ENCODE data around the gene BRCA1.
"Not testable (repeated sequence)": the region's sequence is repeated elsewhere in the genome, so short reads cannot be mapped to it uniquely, and the experiment has no call there.

The BRCA1 gene

DNA sequence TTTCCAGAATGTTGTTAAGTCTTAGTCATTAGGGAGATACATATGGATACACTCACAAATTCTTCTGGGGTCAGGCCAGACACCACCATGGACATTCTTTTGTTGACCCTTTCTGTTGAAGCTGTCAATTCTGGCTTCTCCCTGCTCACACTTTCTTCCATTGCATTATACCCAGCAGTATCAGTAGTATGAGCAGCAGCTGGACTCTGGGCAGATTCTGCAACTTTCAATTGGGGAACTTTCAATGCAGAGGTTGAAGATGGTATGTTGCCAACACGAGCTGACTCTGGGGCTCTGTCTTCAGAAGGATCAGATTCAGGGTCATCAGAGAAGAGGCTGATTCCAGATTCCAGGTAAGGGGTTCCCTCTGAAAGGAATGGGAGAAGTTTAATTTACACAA is 54.3 kb downstream of the BRCA1 start:
- no peak for FAIRE-seq
- DNase-seq (ENCODE audit: insufficient read length, low spot score): no peak

- FAIRE-seq: no peak
- DNase-seq (ENCODE audit: insufficient read length, low spot score): no peak
Measured at GRCh38 chr17:43070257-43070656, 54.9 kb downstream of the BRCA1 start.

DNA sequence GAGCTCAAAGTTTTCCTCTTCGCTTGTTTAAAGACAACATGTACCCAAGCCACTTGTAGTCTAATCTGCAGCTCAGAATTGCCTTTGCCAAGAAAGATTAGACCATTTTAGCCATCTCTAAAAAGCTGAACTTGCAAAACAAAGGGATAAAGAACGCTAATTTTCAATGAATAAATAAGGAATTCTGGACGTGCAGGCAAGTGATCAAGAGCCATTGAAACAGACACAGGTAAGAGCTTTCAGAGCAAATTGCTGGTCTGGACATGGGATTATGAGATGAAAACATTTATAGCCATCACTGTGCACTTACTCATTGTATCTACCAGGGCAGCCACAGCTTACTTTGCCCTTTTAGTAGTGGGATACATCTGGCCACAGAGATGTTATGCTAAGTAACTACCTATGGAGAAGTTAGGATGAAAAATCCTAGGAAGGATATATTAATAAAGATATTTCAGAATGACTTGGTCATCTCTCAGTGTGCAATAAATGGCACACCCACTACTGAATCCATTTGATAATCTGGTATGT is 55.7 kb downstream of the BRCA1 start:
- no peak for FAIRE-seq
- DNase-seq (ENCODE audit: insufficient read length, low spot score): no peak

- FAIRE-seq: no peak
- DNase-seq (ENCODE audit: insufficient read length, low spot score): no peak
Measured at GRCh38 chr17:43068570-43069367, 56.4 kb downstream of the BRCA1 start.

- DNase-seq (ENCODE audit: insufficient read length, low spot score): no peak
- no peak for FAIRE-seq
Measured at GRCh38 chr17:43062984-43063638, 62.1 kb downstream of the BRCA1 start.

DNA sequence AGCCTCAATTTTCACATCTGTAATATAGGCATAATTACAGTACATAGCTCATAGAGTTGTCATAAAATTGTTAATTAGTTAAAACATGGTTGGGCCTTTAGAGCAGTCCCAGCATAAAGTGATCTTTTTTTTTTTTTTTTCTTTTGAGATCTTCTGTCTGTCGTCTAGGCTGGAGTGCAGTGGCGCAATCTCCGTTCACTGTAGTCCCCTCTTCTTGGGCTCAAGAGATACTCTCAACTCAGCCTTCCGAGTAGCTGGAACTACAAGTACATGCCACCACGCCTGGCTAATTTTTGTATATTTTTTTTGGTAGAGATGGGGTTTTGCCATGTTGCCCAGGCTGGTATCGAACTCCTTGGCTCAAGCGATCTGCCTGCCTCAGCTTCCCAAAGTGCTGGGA is 69.1 kb downstream of the BRCA1 start:
- no peak for DNase-seq (ENCODE audit: insufficient read length, low spot score)
- FAIRE-seq: no peak

DNA sequence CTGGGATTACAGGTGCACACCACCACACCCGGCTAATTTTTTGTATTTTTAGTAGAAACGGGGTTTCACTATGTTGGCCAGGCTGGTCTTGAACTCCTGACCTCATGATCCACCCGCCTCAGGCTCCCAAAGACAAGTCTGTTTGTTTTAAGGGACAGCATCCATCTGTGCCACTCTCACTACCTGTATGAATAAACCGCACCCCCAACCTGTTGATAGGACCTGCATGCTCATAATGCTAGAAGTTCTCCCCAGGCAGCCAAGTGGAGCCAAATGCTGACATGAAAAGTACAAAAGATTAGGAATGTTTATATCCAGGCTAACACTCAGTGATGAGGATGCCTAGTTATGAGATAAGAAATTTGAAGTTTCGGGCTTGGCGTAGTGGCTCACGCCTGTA is 72.2 kb downstream of the BRCA1 start:
- DNase-seq (ENCODE audit: insufficient read length, low spot score); FAIRE-seq: not testable (repeated sequence)

DNA sequence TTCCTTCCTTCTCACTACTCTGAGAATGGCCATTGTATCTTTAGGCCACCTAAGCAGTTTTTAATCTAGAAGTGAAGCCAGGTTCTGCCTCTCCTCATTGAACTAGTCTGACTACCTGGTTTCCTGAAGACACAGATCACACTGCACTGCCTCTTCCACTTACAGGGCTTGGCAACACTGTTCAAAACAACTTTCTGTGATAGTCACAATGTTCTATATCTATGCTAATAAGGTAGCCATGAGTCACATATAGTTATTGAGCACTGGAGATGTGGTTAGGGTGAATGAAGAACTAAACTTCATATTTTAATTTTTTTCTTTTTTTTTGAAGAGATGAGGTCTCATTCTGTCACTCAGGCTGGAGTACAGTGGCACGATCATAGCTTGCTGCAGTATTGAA is 73.2 kb downstream of the BRCA1 start:
- FAIRE-seq (no peak), DNase-seq (ENCODE audit: insufficient read length, low spot score) (no peak)

GRCh38 chr17:43044024-43044423 is 81.1 kb downstream of the BRCA1 start:
- DNase-seq (ENCODE audit: insufficient read length, low spot score) (no peak), FAIRE-seq (no peak)

DNA sequence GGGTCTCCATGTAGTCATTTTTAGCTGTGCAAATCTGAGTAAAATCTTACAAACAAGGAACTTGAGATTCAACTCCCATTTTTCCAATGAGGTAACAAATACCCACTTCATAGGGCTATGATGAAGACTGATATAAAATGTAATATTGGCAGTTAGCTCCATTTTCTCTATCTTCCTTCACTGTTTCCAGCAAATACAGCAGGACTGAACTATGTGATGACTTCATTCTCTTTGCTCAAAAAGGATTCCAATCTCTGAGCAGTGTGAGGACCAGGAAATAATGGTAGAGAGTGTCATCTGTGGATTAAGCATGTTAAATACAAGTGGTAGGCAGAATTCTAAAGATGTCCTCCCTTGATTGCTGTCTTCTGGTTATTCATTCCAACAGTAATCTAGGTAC is 81.9 kb downstream of the BRCA1 start:
- DNase-seq (ENCODE audit: insufficient read length, low spot score): no peak

DNA sequence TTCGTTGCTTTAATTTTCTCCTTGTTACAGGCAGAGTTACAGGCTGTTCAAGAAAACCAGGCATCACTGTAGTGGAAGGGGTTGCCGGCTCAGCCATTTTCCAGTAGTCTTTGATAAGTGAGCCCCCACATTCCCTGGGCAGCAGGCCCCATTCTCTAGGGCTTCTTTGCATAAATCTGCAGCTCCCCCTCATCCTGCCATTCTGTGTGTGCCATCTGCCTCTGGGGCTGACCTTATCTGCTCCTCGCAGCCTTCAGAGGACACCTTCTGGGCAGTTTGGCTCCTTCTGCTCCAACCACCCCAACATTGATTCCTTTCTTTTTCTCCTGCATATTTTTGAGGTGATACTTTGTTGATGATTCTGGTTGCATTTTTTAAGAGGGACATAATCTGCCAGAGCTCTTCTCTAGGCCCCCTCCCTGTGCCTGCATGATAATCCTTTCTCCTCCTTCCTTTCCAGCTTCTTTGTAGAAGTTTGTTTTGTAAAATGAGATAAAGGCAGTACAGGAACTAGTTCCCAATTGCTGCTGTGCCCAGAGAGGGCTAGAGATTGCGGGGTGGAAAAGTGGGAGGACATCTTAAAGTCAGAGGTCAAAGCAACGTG is 83.0 kb downstream of the BRCA1 start:
- FAIRE-seq (no peak), DNase-seq (ENCODE audit: insufficient read length, low spot score) (no peak)

More for the DNA sequence above, 81.9 kb downstream of the BRCA1 start:
- FAIRE-seq: no peak

GRCh38 chr17:43040655-43041054 is 84.5 kb downstream of the BRCA1 start:
- FAIRE-seq: no peak

DNA sequence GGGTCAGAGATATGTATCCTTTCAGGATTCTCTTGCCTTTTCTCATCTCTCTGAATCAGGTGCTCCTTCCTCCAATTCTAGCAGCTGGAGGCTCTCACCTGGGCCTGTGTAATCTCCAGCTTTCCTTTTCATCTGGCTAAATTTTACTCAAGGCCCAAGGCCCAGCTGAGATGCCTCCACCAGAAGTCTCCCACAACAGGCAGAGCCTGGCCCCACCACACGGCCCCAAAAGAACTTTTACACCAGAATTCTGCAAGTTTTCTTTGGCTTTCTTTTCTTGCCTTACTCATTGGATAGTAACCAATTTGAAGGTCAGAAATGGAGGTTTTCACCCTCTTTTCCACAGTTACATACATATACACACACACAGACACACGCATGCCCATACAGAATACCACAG is 85.5 kb downstream of the BRCA1 start:
- no peak for DNase-seq (ENCODE audit: insufficient read length, low spot score)
- FAIRE-seq: no peak

More at GRCh38 chr17:43040655-43041054, 84.5 kb downstream of the BRCA1 start:
- DNase-seq (ENCODE audit: insufficient read length, low spot score): no peak

GRCh38 chr17:43034894-43035293 is 90.3 kb downstream of the BRCA1 start:
- FAIRE-seq (no peak), DNase-seq (ENCODE audit: insufficient read length, low spot score) (no peak)

DNA sequence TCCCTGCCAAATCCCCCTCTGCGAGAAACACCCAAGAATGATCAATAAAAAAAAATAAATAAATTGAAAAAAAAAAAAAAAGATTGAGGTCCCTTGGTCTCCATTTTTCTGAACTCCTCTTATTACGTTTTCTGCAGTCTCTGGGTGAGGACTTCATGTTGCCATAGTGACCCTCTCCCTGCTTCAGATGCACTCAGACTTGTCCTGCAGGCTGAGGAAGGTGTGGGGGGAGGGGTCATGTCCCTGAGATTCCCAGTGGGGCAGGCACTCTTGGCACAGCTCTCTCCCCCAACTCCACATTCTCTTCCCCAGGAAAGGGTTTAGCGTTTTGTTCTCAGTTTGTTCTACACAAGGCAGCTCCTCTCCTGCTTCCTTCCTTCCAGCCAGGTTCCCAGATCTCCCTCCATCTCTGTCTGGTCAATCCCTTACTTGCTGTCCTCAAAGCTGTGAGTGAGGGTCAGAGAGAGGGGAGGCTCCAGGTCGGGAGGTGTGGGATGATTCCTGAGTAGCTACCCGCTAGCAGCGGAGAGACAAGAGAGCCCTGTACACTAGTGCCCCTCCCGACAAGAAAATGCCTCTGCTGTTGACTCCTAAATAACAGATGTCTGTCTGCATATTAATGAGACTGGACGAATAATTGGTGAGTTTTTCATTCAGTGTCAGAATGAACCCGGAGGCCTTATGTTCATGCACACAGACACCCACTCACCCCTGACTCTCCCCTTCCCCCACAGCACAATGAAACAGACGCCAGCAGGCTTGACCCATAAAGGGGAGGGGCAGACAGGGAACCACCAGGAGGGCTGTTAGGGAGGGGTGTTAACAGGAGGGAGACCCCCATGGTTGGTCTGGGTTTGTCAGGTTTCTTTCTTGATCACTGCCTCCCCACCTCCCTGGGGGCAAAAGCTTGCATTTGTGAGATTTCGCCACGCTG is 90.9 kb downstream of the BRCA1 start:
- DNase-seq (ENCODE audit: insufficient read length, low spot score): no peak
- FAIRE-seq: no peak

- no peak for FAIRE-seq
Measured at GRCh38 chr17:43031666-43032065, 93.5 kb downstream of the BRCA1 start.

GRCh38 chr17:43030137-43030767 is 94.9 kb downstream of the BRCA1 start:
- no peak for DNase-seq (ENCODE audit: insufficient read length, low spot score)
- FAIRE-seq: no peak

More at GRCh38 chr17:43031666-43032065, 93.5 kb downstream of the BRCA1 start:
- DNase-seq (ENCODE audit: insufficient read length, low spot score): no peak

DNA sequence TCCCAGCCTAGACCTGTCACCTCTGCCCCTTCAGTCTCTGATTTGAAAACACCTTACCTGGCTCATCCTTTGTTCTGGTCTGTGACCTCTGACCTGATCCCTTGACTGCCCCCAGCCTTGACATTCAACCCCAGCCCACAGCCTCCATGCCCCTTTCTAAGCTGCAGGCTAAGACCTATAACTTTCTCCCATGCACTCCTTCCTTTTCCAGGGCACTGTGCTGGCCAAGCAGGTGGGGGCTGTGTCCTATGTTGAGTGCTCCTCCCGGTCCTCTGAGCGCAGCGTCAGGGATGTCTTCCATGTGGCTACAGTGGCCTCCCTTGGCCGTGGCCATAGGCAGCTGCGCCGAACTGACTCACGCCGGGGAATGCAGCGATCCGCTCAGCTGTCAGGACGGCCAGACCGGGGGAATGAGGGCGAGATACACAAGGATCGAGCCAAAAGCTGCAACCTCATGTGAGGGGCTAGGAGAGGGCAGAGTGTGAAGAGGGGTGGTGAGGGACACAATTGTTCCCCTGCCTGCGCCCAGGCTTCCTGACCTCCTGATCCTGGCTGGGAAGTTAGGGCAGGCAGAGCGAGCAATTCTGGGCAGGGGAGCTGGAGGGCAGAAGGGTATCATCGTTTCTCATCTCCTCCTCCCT is 96.8 kb downstream of the BRCA1 start:
- FAIRE-seq: no peak

More for the DNA sequence above, 96.8 kb downstream of the BRCA1 start:
- no peak for DNase-seq (ENCODE audit: insufficient read length, low spot score)
